DMS153 treated with DMSO at 0.1 percent for 48 hours (cell line): ENCODE results near the gene USP12.

Source experiments
- DNase-seq: peaks from one replicate; lab custom pipeline; 2025; ENCODE audit not compliant: unreplicated experiment; lab: John Stamatoyannopoulos, UW

Gene USP12

DNA sequence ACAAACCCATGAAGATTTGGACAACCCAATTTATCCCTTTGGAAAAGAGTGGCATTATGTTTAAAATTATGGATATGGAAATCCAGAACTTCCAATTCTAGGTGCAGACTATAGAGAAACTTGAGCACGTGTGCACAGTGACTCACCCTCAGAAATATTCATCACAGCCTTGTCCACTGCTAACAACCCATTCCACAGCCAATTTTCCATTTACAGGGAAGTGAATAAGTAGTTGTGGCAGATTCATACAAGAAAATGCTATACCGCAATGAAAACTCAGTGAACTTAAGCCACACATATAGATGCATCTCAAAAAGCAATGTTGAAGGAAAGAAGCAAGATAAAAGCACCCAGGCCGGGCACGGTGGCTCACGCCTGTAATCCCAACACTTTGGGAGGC, 133.3 kb downstream of the USP12 start:
- DNase-seq, result no peak

DNA sequence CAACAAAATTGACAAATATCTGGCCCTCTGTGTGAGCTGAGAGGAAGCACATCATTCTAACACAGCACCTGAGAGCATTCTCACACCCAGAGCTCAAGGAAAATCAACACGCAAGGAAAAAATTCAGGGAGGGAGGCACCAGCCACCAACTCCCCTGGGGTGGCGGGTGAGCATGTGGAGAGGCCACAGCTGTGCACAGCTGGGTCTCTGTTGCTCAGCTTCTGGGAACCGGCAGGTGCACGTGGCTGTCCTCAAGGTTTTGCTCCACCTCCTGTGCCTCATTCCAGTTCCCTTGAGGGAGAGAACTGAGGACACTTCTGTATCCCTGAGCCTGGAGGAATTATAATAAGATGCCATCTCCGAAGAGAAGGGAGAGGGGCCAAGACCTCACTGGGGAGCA, 134.0 kb downstream of the USP12 start:
- DNase-seq, result no peak

DNA sequence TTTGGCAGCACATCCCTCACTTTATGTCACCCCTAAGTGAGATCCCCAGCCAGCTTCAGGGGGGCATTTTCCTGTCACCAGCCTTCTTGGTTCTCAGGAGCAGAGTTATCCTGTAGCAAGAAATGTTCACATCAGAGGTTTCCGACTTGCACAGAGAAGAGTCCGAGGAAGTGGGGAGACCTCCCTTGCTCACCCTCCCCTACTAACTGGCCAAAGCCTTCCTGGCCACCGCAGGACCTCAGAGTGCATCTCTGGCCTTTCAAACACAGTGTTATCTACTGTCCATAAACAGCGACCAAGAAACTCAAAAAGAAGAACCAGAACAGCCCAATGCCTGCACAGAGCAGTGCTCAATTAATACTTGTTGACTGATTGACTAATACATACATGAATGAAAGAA, 134.4 kb downstream of the USP12 start:
- no peak for DNase-seq

DNA sequence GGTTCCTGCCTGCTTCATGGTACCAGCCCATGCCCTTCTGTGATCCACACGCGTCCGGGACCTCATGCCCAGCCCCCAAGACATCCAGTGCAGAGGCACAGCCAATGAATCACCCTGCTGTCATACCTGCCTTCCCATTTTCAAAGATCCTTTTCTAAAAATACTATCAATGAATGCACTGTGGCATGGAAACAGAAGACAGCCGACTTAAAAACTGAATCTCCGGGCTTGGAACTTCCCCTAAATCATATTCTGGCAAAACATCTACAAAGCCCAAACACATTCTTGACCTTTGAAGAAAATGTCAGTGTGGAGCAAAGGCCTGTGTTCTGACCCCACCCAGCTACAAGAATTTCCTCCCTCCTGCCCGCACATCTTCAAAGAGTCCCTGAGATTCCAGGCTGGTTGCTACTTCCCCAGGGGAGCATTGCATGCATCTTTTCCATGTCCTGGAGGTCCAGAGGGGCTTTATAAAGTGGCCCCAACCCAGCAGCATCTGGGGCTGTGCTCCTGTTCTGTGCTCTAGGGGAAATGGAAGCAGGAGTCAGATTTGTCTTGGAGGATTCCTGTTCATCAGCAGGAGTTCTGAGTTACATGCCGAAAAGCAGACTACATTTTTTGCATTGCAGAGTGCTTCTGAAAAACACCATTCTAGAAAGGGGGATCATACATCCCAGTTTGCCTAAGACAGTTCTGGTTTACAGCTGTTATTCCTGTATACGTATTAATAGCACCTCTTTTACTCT, 135.2 kb downstream of the USP12 start:
- no peak for DNase-seq

DNA sequence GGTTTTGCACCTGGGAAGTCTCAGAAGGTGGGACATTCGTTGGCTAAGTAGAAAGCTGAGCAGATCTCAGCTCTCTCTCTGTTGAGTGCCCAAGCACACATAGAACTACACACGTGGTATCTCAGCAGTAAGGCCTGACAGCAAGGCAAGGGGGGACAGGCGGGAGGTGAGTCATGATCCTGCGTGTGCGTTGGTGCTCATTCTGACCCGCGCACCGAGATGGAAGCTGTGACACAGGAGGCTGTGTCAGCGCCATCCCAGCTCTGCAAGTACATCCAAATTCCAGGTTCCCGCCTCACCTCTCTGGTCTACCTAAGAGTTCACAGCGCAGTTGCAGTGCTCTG, 135.7 kb downstream of the USP12 start:
- no peak for DNase-seq

DNA sequence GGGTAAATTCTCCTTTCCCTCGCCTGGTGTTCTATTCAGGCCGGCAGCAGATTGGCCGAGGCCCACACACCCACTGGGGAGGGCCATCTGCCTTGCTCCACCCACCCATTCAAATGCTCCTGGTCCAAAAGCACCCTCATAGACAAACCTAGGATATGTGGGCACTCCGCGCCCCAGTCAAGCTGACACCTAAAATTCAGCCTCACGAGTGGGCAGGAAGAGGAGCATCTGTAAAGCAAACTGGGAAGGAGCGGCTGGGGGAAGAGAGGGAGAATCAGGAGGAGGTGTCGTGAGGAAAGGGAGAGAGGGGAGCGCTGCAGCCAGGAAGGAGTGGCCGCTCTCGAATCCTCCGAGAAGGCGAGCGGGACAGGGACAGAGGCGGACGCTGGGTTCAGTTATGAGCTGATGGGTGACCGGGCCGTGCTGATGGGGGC, 136.9 kb downstream of the USP12 start:
- no peak for DNase-seq

DNA sequence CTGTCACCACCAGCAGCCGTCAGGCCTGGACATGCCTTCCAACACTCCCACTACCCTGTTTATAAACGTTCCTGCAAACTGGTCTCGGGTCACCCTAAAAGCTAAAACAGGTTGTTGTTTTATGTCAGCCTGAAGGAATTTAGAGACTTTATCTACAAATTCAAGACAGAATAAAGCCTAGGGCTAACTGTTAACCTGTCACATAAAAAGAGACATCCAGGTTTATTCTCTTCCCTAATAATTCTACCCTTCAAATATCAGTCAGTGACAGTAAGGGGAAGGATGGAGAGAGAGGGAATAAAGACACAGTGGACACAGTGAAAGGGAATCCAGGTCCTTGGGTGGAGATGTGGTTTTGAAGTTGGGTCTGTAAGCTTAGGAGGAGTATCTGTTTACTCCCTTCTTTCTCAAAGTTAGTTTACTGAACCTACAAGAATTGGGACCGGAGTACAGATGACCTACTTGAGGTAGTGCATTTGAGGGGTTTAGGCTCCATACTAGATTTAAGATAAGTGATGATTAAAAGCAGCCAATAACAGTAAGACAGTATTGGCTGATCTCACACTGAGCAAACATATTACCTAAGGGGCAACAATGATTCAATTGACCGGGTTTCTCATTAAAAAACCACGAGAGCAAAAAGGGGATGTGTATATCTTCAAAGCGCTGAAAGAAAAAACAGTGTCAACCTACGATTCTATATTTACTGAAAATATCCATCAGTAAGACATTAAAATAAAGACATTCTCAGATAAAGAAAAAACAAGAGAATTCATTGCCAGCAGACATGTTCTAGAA, 142.7 kb downstream of the USP12 start:
- DNase-seq, result no peak

DNA sequence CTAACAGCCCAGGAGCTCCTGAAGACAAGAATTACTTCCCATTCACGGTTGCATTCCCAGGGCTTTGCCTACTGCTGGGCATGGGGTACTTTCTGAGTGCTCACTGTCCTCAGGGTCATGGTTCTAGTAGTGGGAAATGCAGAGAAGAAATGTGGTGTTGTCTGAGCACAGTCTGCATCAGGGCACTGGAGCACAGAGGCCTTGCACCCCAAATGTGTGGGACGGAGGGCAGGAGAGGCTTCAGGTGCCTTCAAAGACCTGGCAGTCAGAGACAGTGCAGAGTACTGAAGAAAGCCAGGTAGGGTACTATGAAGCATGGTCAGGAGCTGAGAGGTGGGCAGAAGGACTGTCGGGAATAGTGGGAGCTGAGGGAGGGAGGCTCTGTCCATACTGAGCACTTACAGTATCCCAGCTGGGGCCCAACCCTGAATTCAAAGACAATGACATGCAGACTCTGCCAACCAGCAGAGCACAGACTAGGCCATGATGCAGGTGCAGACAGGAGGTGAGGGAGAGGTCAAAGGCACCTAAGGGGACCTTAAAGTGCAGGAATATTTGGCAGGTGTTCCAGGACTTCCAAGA, 144.4 kb downstream of the USP12 start:
- DNase-seq, result no peak

DNA sequence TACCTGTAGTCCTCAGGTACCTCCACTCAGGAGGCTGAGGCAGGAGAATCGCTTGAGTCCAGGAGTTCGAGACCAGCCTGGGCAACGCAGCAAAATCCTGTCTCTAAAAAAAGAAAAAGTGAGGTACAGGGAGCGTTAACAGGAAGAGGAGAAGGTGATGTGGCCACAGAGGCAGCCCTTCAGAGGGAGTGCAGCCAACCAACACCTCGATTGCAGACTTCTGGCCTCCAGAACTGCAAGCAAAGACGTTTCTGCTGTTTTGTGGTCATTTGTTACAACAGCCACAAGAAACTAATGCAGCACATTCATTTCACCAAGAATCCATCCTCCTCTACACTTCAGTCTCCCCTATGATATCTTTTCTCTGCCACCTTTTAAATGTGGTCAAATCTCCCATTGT, 145.2 kb downstream of the USP12 start:
- no peak for DNase-seq

DNA sequence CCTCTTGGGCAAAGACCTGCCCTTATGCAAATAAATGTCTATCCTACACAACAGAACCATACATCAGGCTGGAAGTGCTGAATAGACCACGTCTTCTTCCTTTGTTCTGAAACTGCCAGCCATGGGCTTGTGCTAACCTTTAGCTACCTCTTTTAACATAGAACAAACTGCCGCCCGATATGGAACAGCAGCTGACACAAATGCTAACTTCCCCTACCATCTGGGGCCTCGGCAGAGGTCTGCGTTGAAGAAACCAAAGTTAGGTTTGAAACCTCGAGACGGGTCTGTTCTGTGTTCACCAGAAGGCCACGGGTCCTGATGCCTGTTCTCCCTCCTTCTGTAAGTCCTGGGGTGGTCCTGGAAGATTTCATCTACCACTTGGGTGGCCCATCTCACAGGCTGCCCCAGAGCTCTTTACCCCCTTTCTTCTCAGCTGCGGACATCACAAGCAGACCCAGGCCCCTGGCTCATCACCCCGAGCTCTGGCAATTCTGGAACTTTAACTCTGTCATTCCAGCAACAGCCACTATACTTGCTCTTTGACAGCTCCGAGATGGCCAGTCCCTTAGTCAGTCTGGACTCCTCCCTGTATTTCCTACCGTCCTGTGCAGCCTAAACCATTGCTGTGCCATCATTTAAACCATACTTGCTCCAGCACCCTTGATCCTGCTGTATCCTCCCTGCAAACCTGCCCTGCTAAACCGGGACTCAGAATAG, 146.7 kb downstream of the USP12 start:
- no peak for DNase-seq

DNA sequence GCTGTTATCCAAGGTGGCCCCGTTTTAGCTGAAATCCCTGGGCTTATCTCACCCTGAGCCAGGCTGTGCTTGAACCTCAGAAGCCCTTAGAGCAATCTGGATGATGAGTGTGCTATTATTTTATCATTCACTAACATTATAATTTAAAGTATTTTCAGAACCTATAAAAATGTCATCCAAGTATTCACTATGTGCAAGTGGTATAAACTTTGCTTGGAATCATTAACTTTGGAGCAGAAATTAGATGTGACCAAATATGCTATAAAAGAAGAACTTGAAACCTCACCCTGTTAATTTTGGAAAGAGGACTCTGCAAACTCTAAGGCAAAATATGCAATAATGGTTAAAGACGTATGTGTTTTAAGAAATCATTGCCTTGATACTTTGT, 147.5 kb downstream of the USP12 start:
- no peak for DNase-seq

DNA sequence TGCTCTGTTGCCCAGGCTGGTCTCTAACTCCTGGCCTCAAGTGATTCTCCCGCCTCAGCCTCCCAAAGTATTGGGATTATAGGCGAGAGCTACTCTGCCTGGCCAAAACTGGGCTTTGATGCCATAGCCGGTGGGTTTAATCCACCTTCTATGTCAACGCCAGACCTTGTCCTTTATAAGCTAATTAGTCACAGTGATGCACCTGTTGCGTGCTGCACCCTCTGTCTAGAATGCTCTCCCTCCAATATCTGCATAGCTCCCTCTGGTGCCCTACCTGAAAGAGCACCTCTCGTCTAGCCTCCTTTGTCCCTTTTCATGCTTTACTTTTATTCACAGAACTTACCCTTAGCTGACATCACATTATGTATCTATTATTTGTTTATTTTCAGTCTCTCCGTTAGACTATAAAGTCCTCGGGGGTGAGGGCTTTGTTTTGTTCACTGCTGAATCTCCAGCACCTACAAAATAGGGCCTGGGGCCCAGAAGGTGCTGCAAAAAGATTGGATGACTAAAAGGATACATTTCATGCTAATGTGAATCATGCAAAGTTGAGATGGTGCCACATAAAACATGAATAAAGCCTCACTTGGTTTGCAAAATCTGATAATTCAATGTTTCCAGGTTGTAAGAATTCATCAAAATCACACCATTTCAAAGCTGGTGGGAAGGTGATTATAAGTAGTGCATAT, 148.1 kb downstream of the USP12 start:
- DNase-seq, result no peak

DNA sequence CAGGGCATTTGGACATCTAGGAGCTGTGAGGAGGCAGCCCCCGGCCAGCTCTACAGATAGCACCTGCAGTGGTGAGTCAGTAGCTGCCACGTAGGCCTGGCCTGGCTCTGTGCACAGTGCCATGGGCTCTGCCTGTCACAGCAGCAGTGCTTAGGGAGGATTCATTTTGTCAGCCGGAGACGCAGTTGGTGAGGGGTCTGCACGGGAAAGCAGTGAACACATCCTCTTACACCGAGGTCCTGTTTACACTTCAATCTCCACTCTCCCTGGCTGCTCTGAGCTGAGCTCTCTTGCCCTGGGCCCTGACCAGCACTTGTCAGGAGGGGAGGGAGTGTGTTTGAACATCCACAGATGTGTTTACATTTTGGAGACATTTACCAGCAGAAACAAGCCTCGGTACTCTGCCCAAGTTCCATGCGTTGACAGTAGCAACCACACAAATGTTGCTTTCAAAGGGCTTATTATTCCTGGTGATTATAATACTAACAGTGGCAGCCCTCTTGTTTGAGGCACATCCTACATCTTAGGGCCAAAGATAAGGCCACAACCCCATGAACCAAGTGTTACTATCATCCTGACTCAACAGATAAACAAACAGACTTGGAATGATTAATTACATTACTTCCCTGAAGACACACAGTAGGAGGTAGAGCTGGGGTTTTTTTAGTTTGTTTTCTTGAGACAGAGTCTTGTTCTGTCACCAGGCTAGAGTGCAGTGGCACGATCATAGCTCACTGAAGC, 148.9 kb downstream of the USP12 start:
- peak; percentile 74 for DNase-seq

DNA sequence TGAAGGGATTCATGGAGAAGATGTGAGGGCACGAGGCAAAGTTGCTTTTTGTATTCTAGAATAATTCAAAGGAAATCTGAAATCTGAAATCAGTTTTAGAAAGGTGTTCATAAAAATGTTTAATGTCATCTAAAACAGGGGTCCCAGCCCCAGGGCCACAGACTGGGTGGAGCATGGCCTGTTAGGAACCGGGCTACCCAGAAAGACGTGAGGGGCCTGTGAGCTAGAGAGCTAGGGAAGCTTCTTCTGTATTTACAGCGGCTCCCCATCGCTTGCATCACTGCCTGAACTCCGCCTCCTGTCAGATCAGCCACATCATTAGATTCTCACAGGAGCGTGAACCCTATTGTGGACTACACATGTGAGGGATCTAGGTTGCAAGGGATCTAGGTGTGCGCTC, 151.2 kb downstream of the USP12 start:
- DNase-seq, result no peak

DNA sequence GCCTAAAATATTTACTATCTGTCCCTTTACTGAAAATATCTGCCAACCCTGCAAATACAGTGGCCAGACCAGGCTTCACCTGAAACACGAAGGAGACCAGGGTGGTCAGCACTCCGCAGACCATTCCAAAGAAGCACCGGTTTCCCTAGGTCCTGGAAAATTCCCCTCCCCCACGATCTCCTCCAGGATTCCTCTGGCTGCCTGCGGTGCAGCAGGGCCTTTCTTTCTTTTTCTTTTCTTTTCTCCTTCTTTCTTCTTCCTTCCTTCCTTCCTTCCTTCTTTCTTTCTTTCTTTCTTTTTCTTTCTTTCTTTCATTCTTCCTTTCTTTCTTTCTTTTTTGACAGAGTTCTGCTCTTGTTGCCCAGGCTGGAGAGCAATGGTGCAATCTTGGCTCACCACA, 152.7 kb downstream of the USP12 start:
- no peak for DNase-seq

DNA sequence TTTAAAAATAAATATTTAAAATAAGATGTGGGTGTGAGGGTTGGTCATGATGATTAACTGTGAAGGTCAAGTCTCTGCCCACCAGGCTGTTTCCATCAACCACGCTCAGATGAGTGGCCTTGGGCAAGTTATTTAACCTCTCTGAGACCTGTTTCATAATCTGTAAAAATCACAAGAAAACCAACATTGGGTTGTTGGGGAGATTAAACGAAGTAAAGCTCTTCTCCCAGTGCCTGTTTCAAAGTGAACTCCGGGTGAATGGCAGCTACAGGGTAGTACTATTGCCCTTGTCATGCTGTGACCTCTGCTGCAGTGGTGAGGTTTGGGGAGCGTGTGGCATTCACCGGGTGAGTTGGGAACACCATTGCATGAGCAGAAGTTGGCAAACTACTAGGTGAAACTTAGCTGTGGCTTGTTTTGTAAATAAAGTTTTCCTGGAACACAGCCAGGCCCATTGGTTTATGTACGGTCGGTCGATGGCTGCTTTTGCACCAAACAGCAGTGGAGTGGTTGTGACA, 153.2 kb downstream of the USP12 start:
- DNase-seq, result no peak

DNA sequence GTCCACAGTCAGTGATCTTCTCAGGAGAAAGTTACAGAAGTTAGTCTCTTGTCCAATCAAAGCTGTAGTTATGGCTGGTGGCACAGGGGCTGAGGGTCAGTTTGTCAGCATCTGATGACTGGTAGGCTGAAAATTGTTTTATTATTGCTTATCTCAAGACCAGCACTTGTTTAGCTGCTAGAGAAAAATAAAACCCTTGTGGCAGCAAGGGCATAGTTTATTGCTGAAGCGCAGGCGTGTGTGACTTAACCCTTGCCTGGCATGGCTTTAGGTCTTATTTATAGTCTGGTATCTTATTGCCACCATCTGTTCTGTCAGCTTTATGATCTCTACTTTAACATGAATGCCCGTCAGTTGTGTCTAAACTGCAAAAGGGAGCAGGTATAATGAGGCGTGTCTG, 154.7 kb downstream of the USP12 start:
- DNase-seq, result no peak
